Tibial nerve (tissue), 3 donors: ENCODE results near the gene HDGFL2.

Source experiments
- POLR2A ChIP-seq, 2 donors: fragments of 450-650 bp; IDR thresholded peaks; one replicate each; pipeline ENCODE4 v1.6.1; 2017; ENCODE audit warnings: antibody characterized with exemption in 2 of 2, mild to moderate bottlenecking in 2 of 2, moderate library complexity in 2 of 2
- TF ChIP-seq, protein P1 (sequence below), 5 experiments: fragments of 200-600 bp in 3 of 5; fragments of 450-650 bp in 2 of 5; sonication (generic) in 3 of 5; IDR thresholded peaks; one replicate each; pipeline ENCODE4 v1.5.1; 2016 to 2019; ENCODE audit warnings: antibody characterized with exemption in 5 of 5, mild to moderate bottlenecking in 3 of 5, moderate library complexity in 2 of 5

DNA sequence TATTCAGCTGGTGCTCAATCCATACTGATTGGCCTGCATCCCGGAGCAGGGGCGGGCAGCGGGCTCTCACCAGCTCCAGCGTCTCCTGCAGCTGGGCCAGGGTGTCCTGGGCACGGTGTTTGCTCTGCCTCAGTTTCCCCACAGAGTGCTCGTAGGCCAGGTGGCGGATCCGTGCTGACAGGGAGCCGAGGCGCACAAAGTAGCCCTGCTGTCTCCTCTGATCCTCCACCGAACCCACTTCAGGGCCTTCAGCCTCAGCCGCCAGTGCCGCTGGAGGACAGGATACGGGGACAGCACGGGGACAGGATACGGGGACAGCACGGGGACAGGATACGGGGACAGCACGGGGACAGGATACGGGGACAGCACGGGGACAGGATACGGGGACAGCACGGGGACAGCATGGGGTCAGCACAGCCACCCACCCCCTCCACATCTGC lies 53.5 kb downstream of the HDGFL2 start:
- TF ChIP-seq, protein P1, sequence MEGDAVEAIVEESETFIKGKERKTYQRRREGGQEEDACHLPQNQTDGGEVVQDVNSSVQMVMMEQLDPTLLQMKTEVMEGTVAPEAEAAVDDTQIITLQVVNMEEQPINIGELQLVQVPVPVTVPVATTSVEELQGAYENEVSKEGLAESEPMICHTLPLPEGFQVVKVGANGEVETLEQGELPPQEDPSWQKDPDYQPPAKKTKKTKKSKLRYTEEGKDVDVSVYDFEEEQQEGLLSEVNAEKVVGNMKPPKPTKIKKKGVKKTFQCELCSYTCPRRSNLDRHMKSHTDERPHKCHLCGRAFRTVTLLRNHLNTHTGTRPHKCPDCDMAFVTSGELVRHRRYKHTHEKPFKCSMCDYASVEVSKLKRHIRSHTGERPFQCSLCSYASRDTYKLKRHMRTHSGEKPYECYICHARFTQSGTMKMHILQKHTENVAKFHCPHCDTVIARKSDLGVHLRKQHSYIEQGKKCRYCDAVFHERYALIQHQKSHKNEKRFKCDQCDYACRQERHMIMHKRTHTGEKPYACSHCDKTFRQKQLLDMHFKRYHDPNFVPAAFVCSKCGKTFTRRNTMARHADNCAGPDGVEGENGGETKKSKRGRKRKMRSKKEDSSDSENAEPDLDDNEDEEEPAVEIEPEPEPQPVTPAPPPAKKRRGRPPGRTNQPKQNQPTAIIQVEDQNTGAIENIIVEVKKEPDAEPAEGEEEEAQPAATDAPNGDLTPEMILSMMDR (IDR thresholded peaks at IDR 0.05), result no peak
- TF ChIP-seq POLR2A (IDR thresholded peaks at IDR 0.05), result no peak
